HCT116 (cell line): ENCODE data around the gene AMBRA1.

Experiments used
- CEBPB ChIP-seq: IDR thresholded peaks from 2 replicates; pipeline ENCODE4 v1.6.1; 2012; ENCODE audit warnings: low read depth
- CTCF ChIP-seq, 3 experiments: fragments of 200-600 bp in 1 of 3; sonication (generic) in 1 of 3; IDR thresholded peaks in 2 of 3; conservative IDR thresholded peaks in 1 of 3; 2 replicates each; pipeline ENCODE4 v1.5.1; 2012 to 2017; ENCODE audit warnings: low read depth in 2 of 3, low read length in 2 of 3, antibody characterized with exemption in 1 of 3, borderline replicate concordance in 1 of 3, control low read depth in 1 of 3, mild to moderate bottlenecking in 1 of 3, mixed read lengths in 1 of 3, mixed run types in 1 of 3, moderate library complexity in 1 of 3; ENCODE audit not compliant: insufficient read depth in 1 of 3
- EGR1 ChIP-seq: IDR thresholded peaks from 2 replicates; pipeline ENCODE4 v1.6.1; 2012; ENCODE audit warnings: low read depth
- EZH2 ChIP-seq: fragments of 200-600 bp; sonication (generic); IDR thresholded peaks from 2 replicates; pipeline ENCODE4 v1.6.1; 2017; ENCODE audit warnings: antibody characterized with exemption, mixed run types
- JUND ChIP-seq: IDR thresholded peaks from 2 replicates; pipeline ENCODE4 v1.6.1; 2012
- POLR2A ChIP-seq: IDR thresholded peaks from 2 replicates; pipeline ENCODE4 v1.7.0; 2011; ENCODE audit warnings: borderline replicate concordance; ENCODE audit not compliant: insufficient read depth, insufficient read length; ENCODE audit errors: extremely low read depth
- POLR2AphosphoS5 ChIP-seq: IDR thresholded peaks from 2 replicates; pipeline ENCODE4 v1.6.1; 2011; ENCODE audit warnings: mild to moderate bottlenecking, low read depth, low read length, moderate library complexity
- RAD21 ChIP-seq: IDR thresholded peaks from 2 replicates; pipeline ENCODE4 v1.6.1; 2012; ENCODE audit warnings: low read depth, mild to moderate bottlenecking
- REST ChIP-seq: IDR thresholded peaks from 2 replicates; pipeline ENCODE4 v1.6.1; 2012; ENCODE audit warnings: low read depth
- TCF7L2 ChIP-seq: IDR thresholded peaks from 2 replicates; pipeline ENCODE4 v1.7.0; 2011; ENCODE audit warnings: borderline replicate concordance, inconsistent platforms; ENCODE audit not compliant: insufficient read depth, insufficient read length; ENCODE audit errors: extremely low read depth
- ZBTB33 ChIP-seq: IDR thresholded peaks from 2 replicates; pipeline ENCODE4 v1.6.1; 2011; ENCODE audit warnings: mild to moderate bottlenecking, low read length, moderate library complexity; ENCODE audit not compliant: insufficient replicate concordance; ENCODE audit errors: extremely low read depth
- ZNF274 ChIP-seq: fragments of 200-500 bp; sonication (Bioruptor generic); IDR thresholded peaks from 2 replicates; pipeline ENCODE4 v1.6.1; 2014; ENCODE audit warnings: mild to moderate bottlenecking, low read depth, low read length, inconsistent platforms

GRCh38 chr11:46547579-46547978 is 46.2 kb downstream of the AMBRA1 start:
- TF ChIP-seq CTCF (IDR thresholded peaks at IDR 0.05 in 2 of 3, conservative IDR thresholded peaks at IDR 0.05 in 1 of 3; ENCODE audit: borderline replicate concordance in 1 of 3, insufficient read depth in 1 of 3, low read depth in 2 of 3, low read length in 2 of 3) (no peak), TCF7L2 (no peak), POLR2AphosphoS5 (no peak), EGR1 (no peak), EZH2 (no peak), CEBPB (no peak), ZBTB33 (no peak), ZNF274 (no peak), REST (no peak), POLR2A (no peak), RAD21 (no peak), JUND (no peak)
